ENCODE data around the gene SCN4A. TPM values are rescaled to one million over a fixed set of nuclear protein-coding genes. Genes with fewer than 3 reads are reported as not detected.

Gene SCN4A
- total RNA-seq, 1 donor from 2014 or later = under 0.01 TPM

DNA sequence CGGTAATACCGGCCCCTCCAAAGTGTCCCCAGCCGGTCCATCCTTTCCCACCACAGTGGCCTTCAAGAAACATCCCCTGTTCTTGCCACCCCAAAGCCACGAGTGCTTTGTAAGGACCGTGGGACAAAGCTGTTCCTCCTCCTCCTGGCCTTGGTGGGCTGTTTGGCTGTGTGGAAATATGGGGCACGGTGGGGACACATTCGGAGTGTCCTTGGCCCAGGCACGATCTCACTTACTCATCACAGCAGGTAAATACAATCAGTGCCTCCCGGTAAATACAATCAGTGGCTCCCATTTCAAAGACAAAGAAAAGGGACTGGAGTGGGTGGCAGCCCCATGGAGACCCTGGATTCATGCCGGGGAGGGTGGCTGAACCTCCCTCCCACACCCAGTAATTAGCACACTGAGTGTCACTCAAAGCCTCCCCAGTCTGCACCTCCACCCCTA lies 10.4 kb downstream of the SCN4A start:
- Histone ChIP-seq H3K4me3 (ENCODE audit: low read depth, low read length) (no peak overlapping the region), H3K27me3 (ENCODE audit: control insufficient read depth, insufficient read depth, low read length) (no peaks in the 10 kb centered on the region), H3K36me3 (ENCODE audit: control insufficient read depth, insufficient read depth, low read length) (no peaks in the 10 kb centered on the region)
- FAIRE-seq (no peak), DNase-seq (ENCODE audit: low read depth) (no peak)
- TF ChIP-seq, protein P1, sequence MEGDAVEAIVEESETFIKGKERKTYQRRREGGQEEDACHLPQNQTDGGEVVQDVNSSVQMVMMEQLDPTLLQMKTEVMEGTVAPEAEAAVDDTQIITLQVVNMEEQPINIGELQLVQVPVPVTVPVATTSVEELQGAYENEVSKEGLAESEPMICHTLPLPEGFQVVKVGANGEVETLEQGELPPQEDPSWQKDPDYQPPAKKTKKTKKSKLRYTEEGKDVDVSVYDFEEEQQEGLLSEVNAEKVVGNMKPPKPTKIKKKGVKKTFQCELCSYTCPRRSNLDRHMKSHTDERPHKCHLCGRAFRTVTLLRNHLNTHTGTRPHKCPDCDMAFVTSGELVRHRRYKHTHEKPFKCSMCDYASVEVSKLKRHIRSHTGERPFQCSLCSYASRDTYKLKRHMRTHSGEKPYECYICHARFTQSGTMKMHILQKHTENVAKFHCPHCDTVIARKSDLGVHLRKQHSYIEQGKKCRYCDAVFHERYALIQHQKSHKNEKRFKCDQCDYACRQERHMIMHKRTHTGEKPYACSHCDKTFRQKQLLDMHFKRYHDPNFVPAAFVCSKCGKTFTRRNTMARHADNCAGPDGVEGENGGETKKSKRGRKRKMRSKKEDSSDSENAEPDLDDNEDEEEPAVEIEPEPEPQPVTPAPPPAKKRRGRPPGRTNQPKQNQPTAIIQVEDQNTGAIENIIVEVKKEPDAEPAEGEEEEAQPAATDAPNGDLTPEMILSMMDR (IDR thresholded peaks at IDR 0.05; ENCODE audit: insufficient read depth, low read length, severe bottlenecking) = no peak

- no peaks in the 10 kb centered on the region for H3K36me3 ChIP-seq (ENCODE audit: control insufficient read depth, insufficient read depth, low read length)
- H3K4me3 ChIP-seq (ENCODE audit: low read depth, low read length) = peak overlapping the region; percentile 22
- DNase-seq (ENCODE audit: low read depth) (peak; percentile 59), FAIRE-seq (no peak)
- H3K27me3 ChIP-seq (ENCODE audit: control insufficient read depth, insufficient read depth, low read length) = no peaks in the 10 kb centered on the region
- TF ChIP-seq, protein P1 (IDR thresholded peaks at IDR 0.05; ENCODE audit: insufficient read depth, low read length, severe bottlenecking) = no peak
Measured at GRCh38 chr17:63961355-63962212, 11.1 kb downstream of the SCN4A start.

DNA sequence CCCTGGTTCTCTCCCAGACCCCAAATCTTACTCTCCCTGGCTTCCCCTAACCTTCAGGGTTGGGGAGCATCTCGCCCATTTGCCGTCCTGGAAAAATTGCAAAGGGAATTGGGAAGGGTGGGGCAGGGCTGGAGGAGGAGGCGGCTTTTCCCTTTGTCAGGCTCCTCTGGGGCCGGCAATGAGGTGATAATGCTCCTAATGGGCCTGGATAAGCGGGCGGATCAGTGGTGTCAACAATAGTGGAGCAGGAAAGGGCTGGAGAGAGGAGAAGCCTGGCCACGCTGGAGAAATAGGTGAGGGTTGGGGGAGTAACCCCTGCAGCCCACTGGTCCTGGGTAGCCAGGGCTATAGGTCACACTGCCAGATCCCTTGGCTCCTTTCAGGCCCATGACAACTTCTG lies 12.3 kb downstream of the SCN4A start:
- FAIRE-seq (no peak), DNase-seq (ENCODE audit: low read depth) (no peak)
- H3K27me3 ChIP-seq (ENCODE audit: control insufficient read depth, insufficient read depth, low read length) = no peaks in the 10 kb centered on the region
- no peaks in the 10 kb centered on the region for H3K36me3 ChIP-seq (ENCODE audit: control insufficient read depth, insufficient read depth, low read length)
- no peak overlapping the region for H3K4me3 ChIP-seq (ENCODE audit: low read depth, low read length)
- TF ChIP-seq, protein P1 (IDR thresholded peaks at IDR 0.05; ENCODE audit: insufficient read depth, low read length, severe bottlenecking) = no peak

DNA sequence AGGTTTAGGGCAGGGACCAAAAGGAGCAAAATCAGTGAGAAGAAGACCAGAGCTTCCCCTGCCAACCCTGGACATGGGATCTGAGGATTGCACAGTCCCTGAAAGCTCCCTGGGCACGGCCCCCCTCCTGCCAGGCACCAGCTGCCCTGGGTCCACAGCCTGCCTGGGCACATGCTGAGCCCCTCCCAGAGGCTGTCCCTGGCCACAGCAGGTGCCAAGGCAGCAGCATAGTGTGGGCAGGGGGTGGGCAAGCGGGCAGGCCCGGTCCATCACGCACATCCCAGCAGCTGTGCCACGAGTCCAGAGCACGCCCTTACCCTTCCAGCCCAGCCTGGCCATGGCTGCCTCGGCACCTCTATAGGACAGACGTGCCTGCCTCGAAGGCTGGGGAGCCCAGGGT lies 12.7 kb downstream of the SCN4A start:
- H3K4me3 ChIP-seq (ENCODE audit: low read depth, low read length) = no peak overlapping the region
- no peaks in the 10 kb centered on the region for H3K27me3 ChIP-seq (ENCODE audit: control insufficient read depth, insufficient read depth, low read length)
- no peaks in the 10 kb centered on the region for H3K36me3 ChIP-seq (ENCODE audit: control insufficient read depth, insufficient read depth, low read length)
- TF ChIP-seq, protein P1 (IDR thresholded peaks at IDR 0.05; ENCODE audit: insufficient read depth, low read length, severe bottlenecking) = no peak
- FAIRE-seq = no peak
- DNase-seq (ENCODE audit: low read depth) = no peak

- FAIRE-seq (no peak), DNase-seq (ENCODE audit: low read depth) (no peak)
- Histone ChIP-seq H3K4me3 (ENCODE audit: low read depth, low read length) (no peak overlapping the region), H3K36me3 (ENCODE audit: control insufficient read depth, insufficient read depth, low read length) (no peaks in the 10 kb centered on the region), H3K27me3 (ENCODE audit: control insufficient read depth, insufficient read depth, low read length) (no peaks in the 10 kb centered on the region)
- TF ChIP-seq, protein P1 (IDR thresholded peaks at IDR 0.05; ENCODE audit: insufficient read depth, low read length, severe bottlenecking) = no peak
Measured at GRCh38 chr17:63956296-63956920, 16.3 kb downstream of the SCN4A start.

All from bronchial epithelial cell (primary cell).